22Rv1 (cell line): ENCODE data around the gene CRY1.

Experiments used
- CTCF ChIP-seq: fragments of 450-650 bp; IDR thresholded peaks from 2 replicates; pipeline ENCODE4 v1.5.1; 2017; ENCODE audit warnings: mild to moderate bottlenecking
- ZFX ChIP-seq: fragments of 450-650 bp; IDR thresholded peaks from 2 replicates; pipeline ENCODE4 v1.6.1; 2017; ENCODE audit warnings: antibody characterized with exemption, borderline replicate concordance

GRCh38 chr12:107115119-107115518 lies 21.8 kb upstream of the CRY1 start:
- TF ChIP-seq ZFX (no peak), CTCF (no peak)
